ENCODE measurements around the gene TEKT1.

- TF ChIP-seq, protein P1, sequence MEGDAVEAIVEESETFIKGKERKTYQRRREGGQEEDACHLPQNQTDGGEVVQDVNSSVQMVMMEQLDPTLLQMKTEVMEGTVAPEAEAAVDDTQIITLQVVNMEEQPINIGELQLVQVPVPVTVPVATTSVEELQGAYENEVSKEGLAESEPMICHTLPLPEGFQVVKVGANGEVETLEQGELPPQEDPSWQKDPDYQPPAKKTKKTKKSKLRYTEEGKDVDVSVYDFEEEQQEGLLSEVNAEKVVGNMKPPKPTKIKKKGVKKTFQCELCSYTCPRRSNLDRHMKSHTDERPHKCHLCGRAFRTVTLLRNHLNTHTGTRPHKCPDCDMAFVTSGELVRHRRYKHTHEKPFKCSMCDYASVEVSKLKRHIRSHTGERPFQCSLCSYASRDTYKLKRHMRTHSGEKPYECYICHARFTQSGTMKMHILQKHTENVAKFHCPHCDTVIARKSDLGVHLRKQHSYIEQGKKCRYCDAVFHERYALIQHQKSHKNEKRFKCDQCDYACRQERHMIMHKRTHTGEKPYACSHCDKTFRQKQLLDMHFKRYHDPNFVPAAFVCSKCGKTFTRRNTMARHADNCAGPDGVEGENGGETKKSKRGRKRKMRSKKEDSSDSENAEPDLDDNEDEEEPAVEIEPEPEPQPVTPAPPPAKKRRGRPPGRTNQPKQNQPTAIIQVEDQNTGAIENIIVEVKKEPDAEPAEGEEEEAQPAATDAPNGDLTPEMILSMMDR (IDR thresholded peaks at IDR 0.05), result no peak
- TF ChIP-seq, protein P2, sequence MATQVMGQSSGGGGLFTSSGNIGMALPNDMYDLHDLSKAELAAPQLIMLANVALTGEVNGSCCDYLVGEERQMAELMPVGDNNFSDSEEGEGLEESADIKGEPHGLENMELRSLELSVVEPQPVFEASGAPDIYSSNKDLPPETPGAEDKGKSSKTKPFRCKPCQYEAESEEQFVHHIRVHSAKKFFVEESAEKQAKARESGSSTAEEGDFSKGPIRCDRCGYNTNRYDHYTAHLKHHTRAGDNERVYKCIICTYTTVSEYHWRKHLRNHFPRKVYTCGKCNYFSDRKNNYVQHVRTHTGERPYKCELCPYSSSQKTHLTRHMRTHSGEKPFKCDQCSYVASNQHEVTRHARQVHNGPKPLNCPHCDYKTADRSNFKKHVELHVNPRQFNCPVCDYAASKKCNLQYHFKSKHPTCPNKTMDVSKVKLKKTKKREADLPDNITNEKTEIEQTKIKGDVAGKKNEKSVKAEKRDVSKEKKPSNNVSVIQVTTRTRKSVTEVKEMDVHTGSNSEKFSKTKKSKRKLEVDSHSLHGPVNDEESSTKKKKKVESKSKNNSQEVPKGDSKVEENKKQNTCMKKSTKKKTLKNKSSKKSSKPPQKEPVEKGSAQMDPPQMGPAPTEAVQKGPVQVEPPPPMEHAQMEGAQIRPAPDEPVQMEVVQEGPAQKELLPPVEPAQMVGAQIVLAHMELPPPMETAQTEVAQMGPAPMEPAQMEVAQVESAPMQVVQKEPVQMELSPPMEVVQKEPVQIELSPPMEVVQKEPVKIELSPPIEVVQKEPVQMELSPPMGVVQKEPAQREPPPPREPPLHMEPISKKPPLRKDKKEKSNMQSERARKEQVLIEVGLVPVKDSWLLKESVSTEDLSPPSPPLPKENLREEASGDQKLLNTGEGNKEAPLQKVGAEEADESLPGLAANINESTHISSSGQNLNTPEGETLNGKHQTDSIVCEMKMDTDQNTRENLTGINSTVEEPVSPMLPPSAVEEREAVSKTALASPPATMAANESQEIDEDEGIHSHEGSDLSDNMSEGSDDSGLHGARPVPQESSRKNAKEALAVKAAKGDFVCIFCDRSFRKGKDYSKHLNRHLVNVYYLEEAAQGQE (IDR thresholded peaks at IDR 0.05; ENCODE audit: insufficient read depth in 1 of 2, low read depth in 2 of 2, low read length in 1 of 2), result no peak
Measured at GRCh38 chr17:6757747-6758146, 73.8 kb downstream of the TEKT1 start.
